ENCODE measurements around the gene PPP1R3G.

DNA sequence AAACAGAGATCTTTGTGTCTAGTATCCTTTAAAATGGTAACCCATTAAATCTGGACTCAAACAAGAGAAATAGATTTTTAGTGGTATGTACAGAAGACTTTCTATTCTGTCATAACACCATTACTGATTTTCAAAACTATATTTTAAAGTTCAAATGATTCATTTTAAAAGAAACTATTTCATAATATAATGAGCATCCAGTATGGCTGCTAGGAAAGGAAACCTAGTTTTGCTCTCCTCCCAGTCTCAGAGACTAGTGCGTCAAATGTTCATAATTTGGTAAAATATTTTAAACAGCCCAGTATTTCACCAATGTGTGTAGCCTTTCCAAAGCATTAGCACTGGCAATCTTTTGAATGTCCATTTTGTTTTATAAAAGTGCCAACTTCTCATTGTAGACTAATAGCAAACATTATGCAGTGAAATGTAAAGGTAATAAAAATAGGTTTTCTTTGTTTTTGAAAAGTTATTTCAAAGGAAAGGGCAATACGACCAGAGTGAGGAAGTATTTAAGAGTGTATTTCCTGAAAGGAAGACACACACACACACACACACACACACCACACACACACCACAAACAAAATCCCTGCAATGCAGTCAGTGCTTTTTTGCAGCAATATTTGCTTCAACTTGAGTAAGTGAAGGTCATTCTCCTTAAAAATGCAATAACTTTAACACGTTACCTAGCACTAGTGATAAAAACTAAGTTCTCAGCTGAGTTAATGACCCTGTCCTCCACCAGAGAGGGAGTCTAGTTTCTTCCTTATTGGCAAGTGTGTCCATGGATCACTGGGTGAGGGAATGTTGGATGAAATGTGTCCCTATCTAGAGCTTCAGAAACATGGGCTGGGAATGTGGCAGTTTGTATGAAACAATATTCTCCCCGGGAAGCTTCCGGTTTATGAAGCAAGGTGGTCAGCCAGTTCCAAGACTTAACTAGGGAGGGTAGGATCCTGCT, 4.6 kb downstream of the PPP1R3G start:
- TF ChIP-seq, protein P1, sequence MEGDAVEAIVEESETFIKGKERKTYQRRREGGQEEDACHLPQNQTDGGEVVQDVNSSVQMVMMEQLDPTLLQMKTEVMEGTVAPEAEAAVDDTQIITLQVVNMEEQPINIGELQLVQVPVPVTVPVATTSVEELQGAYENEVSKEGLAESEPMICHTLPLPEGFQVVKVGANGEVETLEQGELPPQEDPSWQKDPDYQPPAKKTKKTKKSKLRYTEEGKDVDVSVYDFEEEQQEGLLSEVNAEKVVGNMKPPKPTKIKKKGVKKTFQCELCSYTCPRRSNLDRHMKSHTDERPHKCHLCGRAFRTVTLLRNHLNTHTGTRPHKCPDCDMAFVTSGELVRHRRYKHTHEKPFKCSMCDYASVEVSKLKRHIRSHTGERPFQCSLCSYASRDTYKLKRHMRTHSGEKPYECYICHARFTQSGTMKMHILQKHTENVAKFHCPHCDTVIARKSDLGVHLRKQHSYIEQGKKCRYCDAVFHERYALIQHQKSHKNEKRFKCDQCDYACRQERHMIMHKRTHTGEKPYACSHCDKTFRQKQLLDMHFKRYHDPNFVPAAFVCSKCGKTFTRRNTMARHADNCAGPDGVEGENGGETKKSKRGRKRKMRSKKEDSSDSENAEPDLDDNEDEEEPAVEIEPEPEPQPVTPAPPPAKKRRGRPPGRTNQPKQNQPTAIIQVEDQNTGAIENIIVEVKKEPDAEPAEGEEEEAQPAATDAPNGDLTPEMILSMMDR (IDR thresholded peaks at IDR 0.05) = no peak
- TF ChIP-seq POLR2A (IDR thresholded peaks at IDR 0.05) = no peak

Data from heart left ventricle (tissue), 13 donors.